Left ventricle myocardium superior (tissue), 1 donor: Measurements from ENCODE around the gene ACSS3. TPM values are rescaled to one million over a fixed set of nuclear protein-coding genes. Genes with fewer than 3 reads are reported as not detected.
"Not testable (repeated sequence)": the region's sequence is repeated elsewhere in the genome, so short reads cannot be mapped to it uniquely, and the experiment has no call there.

Source experiments
- ATAC-seq: fragments of 200-7000 bp; cut with Tn5 transposase; one replicate; pipeline ENCODE4 v1.9.1; 2020; ENCODE audit warnings: mild to moderate bottlenecking, moderate library complexity
- DNase-seq: peaks from one replicate; pipeline ENCODE4 v3.0.0-alpha.2; 2020
- intact Hi-C: fragments of 100-400 bp; cut with micrococcal nuclease; formaldehyde crosslinking; loops from one replicate; pipeline ENCODE4 v1.11.0; 2022
- total RNA-seq: library from RNA; stranded (reverse); fragmentation: NEBNext Ultra II Directional; extraction: Animal tissue kit (Norgen Biotek cat#: 25700); gene quantifications from one replicate; pipeline ENCODE4 v1.2.1, GENCODE V29; 2021
- donor health status: DM: no; HTN: yes; CAD: no; lungs with severe emphysema.

ACSS3 gene
- total RNA-seq, 1 donor from 2014 or later: 22.0 TPM

DNA sequence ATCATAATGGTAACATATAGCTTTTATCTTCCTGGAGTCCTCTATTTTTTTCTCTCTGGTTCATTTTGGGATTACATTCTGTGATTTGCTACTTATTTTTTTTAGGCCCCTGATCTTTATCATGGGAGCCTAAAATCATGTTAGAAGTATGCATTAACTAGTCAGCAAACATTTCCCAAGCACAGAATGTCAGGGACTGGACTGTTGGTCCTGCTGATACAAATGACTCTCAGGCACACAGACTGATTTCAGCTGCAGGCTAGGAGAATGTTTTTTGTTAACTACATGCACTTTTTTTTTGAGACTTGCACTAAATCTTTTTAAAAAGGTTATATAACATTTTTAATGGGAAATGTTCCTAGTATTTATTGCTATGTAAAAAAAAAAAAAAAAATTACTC, 131.1 kb downstream of the ACSS3 start:
- ATAC-seq: peak; percentile 66

DNA sequence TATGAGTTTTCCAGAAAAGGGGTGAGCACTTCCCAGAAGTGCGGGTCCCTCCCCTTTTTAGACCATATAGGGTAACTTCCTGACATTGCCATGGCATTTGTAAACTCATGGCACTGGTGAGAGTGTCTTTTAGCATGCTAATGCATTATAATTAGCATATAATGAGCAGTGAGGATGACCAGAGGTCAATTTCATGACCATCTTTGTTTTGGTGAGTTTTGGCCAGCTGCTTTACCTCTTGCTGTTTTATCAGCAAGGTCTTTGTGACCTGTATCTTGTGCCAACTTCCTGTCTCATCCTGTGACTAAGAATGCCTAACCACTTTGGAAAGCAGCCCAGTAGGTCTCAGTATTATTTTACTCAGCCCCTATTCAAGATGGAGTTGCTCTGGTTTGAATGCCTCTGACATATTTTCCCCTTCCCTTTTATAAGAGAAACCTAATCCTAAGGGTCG, 131.9 kb downstream of the ACSS3 start:
- DNase-seq, intact Hi-C loops: not testable (repeated sequence)
- ATAC-seq: peak; percentile 86

More for the DNA sequence above, 131.1 kb downstream of the ACSS3 start:
- intact Hi-C loops: no loop called here
- DNase-seq: no peak

DNA sequence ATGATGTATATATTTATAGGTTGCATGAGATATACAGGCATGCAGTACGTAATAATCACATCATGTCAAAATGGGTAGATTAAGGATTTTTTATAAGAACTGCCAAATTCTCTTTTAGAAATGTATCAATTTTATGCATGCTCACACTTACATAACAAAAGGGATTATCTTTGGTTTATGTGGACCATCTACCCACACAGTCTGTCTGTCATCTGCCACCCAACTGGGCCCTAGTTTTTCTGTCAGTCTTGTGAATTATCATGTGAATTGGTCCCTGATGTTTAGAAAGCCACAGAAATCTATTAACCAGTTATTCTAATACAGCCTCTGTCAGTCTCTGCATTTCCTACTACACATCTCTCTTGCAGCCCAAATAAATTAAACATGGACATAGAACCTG, 133.4 kb downstream of the ACSS3 start:
- intact Hi-C loops: no loop called here
- DNase-seq (no peak), ATAC-seq (no peak)

DNA sequence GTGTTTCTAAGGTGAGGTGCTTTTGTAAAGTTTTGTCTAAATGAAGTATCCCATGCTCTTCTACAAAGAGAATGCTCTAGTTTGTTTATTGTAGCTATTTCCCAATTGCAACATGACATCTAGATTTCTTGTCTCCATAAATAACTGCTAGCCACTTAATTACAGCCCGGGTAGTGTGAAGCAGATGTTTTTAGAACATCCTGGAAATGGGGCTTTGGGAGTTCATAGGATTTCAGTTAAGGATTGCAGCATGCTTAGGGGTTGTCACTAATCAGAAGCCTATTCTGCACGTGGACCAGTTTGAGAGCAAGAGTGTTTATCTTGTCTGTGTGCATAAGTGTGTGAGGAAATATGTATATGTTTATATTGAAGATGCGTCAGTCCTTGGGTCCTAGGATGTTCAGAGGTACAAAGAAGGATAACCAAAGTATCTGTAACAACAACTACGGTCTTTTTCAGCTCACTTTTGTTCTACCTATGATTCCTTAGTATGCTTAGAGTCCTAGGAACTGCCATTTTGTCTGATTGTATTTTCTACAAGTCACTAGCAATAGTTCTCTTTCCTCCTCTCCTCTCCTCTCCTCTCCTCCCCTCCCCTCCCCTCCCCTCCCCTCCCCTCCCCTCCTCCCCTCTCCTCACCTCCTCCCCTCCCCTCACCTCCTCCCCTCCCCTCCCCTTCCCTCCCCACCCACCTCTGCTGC, 135.3 kb downstream of the ACSS3 start:
- intact Hi-C loops: no loop called here
- ATAC-seq (no peak), DNase-seq (no peak)

DNA sequence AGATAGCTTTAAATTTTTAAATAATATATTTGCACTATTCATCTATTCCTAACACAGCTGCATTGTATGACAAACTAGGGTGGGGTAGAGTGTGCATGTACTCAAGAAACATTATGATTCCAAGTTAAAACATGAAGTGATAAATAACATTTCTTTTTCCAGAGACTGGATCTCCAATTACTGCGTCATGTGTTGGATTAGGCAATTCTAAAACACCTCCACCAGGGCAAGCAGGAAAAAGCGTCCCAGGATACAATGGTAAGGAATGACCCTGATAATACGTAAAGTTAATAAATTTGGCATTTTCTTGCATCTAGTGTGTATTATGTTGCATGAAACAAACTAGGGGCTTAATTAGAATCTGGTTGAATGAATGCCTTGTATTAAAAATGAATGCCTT, 138.9 kb downstream of the ACSS3 start:
- intact Hi-C loops: no loop called here
- ATAC-seq (no peak), DNase-seq (no peak)

DNA sequence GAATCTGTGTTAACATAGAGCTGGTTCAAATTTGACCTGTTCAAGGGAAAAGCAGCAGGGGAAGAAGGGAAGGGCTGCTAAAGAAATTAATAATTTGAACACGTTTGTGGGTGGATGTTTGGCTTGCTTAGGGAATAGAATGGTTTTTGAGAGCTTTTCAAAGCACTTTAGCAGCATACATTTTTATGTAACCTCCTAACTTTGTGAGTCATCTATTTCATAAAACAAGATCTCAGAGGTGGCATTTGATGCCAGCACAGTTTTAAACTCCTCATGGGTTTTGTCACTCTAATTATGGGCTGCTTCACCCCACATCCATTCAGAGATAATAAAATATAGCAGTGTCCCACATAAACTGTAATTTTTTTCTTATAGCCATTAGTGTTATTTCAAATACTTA, 143.8 kb downstream of the ACSS3 start:
- ATAC-seq: no peak
- intact Hi-C loops: no loop called here

DNA sequence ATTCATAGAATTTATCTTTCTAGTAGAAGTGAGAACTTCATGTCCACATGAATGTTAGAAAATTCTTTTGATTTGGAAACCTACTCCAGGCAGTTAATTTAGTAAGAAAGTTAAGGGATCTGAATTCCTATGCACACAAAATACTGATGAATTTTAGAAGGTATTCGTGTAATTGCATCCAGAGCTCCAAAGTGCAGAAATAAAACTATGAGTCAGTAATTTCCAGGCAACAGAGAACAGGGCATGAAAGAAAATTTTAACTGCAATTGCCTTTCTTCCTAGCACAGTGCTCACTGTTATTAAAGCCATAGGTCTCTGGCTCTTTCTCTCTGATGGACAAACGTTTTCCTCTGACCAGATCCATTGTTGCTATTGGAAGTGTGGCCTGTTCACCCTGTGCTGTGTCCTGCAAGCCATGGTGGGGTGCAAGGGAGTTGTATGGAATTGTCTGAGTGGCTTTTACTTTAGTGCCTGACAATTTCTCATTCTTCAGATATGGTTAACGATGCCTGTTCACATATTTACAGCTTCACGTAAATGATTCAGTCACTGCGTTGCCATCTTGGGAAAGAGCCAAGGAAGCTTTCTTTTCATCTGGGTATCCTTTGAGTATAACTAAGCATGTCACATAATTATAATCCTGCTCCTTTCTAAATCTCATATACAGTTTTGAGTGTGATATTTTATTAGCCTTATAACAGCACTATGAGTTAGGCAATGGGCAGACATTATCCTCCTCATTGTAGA, 145.1 kb downstream of the ACSS3 start:
- intact Hi-C loops: no loop called here
- no peak for DNase-seq
- ATAC-seq: no peak

More for the DNA sequence above, 143.8 kb downstream of the ACSS3 start:
- no peak for DNase-seq

DNA sequence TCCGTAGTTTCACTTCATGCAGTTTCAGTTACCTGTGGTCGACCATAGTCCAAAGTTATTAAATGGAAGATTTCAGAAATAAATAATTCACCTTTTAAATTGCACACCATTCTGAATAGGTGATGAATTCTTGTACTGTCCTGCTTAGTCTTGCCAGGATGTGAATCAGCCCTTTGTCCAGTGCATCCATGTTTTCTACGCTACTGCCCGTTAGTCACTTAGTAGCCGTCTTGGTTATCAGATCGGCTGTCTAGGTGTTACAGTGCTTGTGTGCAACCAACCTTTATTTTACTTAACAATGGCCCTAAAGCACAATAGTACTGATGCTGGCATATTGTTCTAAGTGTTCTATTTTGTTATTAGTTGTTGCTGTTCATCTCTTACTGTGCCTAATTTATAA, 146.7 kb downstream of the ACSS3 start:
- ATAC-seq: no peak
- no peak for DNase-seq
- intact Hi-C loops: no loop called here

DNA sequence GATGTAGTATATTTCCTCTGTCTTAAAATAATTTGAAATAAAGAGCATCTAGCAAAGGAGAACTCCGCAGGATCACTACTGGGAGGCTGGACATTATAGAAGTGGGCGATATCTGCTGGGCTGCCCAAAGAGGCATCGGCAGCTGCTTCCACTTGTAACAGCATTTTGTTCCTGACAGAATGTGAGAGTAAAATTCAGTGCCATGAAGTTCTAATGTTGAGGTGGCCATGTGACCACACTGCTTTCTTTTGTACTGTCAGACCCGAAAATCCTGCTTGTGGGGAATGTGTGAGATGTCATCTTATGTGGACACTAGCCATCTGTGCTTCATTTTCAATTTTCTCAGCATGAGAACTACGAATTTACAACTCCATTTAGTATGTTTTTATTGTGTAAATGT, 151.9 kb downstream of the ACSS3 start:
- ATAC-seq: no peak
- intact Hi-C loops: no loop called here
- DNase-seq: no peak

DNA sequence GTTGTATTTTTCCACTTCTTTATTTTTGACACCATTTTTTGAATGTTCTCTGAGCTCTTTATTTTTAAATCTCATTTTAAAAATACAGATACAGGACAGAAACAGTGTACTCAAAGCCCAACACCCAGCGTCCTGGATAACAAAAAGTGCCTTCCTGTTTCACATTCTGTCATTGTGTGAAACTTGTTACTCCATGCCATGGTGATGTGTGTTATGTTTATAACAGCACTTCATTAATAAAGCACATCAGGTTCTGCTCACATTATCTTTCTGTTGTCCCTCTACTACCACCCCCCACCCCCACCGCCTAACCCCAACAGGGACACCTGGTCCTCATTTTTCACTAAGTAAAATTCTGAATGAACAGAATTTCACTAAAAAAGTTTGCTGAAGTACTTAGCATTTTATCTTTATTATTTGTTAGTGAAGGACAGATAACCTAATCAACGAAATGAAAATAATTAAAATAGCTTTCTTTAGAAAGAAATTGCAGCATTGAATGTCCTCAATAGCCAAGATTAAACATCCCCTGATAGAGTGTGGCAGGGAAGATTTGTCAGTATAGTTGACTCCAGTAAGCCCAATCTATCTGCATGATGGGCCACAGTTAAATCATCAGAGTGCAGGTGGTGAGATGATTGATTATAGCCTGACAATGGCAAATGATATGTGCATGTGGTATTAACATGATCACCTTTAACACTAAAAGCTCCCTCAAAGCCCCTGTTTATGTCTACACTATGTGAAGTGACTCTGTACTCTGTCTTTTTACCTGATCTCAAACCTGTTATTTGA, 153.9 kb downstream of the ACSS3 start:
- DNase-seq: no peak
- peak; percentile 73 for ATAC-seq
- intact Hi-C loops: no loop called here

DNA sequence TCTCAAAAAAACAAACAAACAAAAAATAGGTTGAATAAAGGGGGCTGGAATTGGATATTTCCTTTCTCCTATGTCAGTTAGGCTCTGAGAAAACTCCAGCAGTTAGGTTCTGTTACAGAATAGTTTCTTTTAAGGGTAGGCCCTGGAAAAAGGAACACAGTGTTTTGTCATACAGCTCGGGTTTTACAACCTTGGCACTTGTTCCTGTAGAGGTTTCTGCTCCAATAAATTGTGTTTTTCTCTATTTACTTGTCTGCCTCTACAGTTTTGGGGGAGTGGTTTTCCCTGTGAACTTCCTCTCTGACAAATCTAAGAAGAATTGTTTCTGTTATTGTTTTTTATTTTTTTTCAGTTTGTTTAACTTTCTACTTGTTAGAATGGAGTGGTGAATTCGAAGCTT, 167.6 kb downstream of the ACSS3 start:
- no peak for ATAC-seq
- intact Hi-C loops: no loop called here
- DNase-seq: no peak

DNA sequence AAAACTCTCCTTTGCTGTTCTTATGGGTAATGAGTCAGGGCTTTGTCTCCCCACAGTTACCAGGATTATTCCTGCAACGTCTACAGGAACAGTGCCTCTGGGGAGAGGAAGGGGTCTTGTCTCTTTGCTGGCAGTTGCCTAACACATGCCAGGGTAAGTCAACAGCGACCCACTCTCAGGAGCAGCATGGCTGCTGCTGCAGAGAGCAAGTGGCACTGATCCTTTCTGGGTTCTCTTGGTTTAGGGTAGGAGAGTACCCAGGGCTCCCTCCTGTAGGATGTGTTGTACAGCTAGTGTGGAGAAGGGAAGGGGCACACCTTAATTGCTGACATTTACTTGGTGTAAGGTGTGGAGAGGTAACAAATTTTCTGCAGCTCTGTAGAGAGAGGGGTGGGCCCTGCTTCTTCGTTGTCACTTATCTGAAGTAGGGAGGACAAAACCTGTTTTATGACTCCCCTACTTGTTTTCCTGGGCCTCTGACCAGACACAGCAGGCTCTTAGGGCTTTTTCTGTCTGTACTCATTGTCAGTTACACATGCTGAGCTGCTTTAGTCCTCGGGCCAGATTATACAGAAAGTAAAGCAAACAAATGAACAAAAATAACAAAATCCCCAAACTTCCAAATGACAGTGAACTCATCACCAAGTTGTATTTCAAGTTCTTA, 168.2 kb downstream of the ACSS3 start:
- intact Hi-C loops: no loop called here

DNA sequence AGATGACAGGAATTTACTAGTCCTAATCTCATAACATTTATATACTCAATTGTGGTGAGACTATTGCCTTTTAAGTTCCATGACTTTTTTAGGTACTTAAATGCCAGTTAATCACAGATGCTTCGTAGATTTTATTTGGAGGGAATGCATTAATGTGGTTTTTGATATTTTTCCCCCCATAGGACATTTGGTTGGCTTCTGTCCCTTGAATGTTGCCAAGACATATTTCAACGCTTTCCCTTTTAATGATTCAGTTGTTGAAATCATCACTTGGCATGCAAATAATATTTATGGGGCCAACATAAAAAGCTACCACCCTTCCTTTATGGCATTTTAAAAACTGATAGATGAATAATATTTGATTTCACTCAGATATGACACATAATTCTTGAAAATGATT, 172.1 kb downstream of the ACSS3 start:
- DNase-seq (no peak), ATAC-seq (no peak)
- intact Hi-C loops: no loop called here

More for the DNA sequence above, 168.2 kb downstream of the ACSS3 start:
- ATAC-seq (no peak), DNase-seq (no peak)

DNA sequence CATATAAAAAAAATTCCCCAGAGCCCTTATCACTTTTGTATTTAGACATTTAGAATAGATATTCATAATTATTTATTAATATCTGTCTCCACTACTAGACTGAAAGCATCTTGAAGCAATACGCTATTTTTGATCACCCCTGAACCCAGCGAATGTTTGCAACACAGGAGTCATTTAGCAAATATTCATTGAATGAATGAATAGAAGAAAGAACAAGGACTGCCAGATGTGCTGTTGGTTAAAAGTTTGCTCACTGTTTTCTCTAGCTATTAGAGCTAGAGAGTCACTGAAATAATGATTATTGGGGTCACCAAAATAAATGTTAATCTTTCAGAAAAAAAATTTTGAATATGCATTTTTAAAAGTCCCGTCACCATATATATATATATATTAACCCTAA, 174.3 kb downstream of the ACSS3 start:
- ATAC-seq (no peak), DNase-seq (no peak)
- intact Hi-C loops: no loop called here

DNA sequence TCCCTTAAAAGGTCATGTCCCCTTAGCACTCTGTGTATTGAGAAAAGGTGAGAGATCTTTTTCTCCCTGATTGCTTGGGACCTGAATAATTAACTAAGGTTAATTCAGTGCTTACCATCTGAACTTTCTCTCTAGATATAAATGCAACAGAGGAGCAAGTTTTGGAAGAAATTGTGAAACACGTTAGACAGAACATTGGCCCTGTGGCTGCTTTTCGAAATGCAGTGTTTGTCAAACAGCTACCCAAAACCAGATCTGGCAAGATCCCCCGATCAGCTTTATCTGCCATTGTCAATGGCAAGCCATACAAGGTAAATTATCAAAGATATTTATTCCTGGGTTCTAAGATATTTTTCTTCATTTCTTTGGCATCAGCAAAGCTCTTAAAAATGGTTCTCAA, 175.5 kb downstream of the ACSS3 start:
- ATAC-seq (no peak), DNase-seq (no peak)
- intact Hi-C loops: no loop called here

DNA sequence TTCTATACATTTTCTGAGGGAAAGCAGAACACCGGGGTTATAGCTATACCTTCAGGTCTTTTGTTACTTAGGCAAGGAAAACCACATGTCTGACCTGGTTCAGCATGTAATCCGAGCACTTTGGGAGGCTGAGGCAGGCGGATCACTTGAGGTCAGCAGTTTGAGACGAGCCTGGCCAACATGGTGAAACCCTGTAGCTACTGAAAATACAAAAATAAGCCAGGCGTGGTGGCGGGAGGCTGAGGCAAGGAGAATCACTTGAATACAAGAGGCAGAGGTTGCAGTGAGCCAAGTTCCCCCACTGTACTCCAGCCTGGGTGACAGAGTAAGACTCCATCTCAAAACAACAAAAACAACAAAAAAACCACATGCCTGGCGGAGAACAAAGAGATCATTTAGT, 177.6 kb downstream of the ACSS3 start:
- ATAC-seq (no peak), DNase-seq (no peak)
- intact Hi-C loops: no loop called here

DNA sequence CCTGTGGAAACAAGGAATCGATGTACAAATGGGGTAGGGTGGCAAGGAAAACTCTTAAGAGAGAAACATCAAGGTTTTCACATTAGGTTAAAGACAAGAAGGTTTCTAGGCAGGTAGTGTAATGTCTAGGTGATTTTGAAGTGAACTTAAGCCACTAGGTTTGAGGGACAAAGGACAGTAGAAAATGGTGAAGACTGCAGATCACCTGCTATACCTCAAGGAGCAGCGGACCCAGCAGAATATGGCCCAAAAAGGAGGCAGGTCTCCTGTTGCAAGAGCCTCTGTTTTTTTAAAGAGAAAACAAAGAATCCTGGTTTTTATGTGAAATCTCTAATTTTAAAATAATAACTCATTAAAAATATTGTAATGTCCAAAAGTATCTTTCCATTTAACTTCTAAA, 178.1 kb downstream of the ACSS3 start:
- intact Hi-C loops: no loop called here
- no peak for DNase-seq
- no peak for ATAC-seq

DNA sequence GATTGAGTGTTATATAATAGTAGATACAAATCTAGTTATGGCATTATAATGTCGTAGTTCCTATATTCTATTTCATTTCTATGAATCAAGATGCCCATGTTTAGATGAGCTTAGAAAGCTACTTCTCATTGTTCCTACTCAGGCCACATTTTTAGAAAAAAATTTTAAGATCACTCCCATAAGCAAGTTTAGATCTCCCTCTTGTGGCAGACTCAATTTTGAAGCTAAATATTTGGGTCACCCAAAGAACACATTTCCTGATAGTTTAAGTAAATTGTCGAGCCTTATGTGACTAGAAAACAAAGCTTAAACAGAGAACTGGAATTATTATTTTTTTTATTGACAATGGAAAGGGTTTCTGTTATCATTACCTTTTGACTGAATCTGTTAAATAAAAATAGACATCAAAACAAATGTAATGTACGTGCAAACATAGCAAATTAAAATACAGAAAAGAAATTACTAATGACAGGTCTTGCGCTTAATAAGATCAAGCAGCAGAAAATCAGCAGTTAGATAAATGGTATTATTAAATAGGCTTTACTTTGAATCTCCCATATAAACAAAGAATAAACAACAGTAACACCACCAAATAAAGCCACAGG, 180.2 kb downstream of the ACSS3 start:
- ATAC-seq (no peak), DNase-seq (no peak)
- intact Hi-C loops: no loop called here

DNA sequence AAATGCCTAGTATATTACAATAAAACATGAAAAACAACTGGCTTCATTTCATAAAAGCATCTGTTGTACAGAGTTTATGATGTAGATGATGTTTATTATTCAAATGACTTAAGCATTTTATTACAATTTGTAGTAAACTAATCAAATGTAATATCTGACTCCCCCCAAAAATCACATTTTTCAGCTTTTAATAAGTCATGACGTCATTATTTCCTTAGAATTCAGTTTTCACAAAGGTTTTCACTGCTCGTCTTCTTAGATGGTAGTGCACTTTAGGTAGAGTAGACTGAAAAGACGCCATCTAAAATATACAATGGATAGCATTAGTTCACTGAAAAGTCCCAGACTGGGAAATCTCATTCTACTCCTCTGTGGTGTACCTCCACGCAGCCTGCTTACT, 181.5 kb downstream of the ACSS3 start:
- ATAC-seq: no peak
- no peak for DNase-seq
- intact Hi-C loops: no loop called here
